ENCODE results near the gene GNB1L. TPM values are rescaled to one million over a fixed set of nuclear protein-coding genes. Genes with fewer than 3 reads are reported as not detected.
A peak's percentile ranks its signal among the peaks of the same experiment; 100 is the strongest.

The GNB1L gene
- total and polyA plus RNA-seq, 9 of the 15 experiments (the other 6 are each of a cell fraction or from before 2014, with no cell fraction given), result 0.56 to 50.5 (median 10.2) TPM

DNA sequence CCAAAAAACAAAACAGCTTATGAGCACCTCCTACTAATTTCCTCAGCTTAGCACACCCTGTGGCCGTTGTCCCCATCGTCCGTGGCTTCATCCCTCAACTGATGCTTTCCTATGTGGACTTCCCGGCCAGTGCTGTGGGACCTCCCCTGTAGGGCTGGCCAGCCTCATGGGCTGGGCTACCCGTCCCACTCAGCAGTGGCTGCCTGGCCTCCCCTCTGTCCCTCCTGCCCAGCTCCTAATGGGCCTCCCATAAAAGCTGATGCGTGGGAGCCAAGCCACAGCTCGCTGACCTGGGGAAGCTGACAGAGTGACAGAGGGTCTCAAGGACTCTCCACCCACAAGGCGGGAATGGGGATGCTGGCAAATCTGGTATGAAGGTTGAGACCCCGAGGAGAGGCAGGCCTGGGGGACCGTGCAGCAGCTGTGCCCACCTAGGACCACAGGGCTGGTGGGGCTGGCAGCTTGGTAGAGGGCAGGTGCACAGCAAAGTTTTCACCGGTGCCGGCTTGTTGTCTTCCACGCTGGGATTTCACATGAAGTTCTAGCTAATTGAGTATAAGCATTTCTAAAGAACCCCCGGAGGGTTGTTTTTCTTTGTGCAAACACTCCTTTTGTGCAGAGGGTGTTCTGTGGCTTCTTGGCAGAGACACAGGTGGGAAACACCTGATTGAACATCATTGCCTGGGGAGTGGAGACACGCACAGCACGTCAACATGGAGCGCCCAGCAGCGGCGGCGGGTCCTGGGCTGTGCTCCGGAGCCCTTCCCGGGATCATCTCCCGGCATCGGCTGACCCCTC is 70.9 kb downstream of the GNB1L start (continued):
- no peak for TF ChIP-seq KAT2B (IDR thresholded peaks at IDR 0.05; ENCODE audit: low read depth, low read length)
- TF ChIP-seq, protein P1, sequence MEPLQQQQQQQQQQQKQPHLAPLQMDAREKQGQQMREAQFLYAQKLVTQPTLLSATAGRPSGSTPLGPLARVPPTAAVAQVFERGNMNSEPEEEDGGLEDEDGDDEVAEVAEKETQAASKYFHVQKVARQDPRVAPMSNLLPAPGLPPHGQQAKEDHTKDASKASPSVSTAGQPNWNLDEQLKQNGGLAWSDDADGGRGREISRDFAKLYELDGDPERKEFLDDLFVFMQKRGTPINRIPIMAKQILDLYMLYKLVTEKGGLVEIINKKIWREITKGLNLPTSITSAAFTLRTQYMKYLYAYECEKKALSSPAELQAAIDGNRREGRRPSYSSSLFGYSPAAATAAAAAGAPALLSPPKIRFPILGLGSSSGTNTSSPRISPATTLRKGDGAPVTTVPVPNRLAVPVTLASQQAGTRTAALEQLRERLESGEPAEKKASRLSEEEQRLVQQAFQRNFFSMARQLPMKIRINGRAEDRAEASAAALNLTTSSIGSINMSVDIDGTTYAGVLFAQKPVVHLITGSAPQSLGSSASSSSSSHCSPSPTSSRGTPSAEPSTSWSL (CRISPR knock-in tag; IDR thresholded peaks at IDR 0.05; ENCODE audit: borderline replicate concordance), result 0 out of 2 replicates have a peak, but pooled peaks have one; percentile 55
- TF ChIP-seq ZNF41 (CRISPR knock-in tag; conservative IDR thresholded peaks at IDR 0.05), result no peak
- no peak for TF ChIP-seq TAF15 (IDR thresholded peaks at IDR 0.05; ENCODE audit: low read depth, low read length)
- TF ChIP-seq ZNF717 (CRISPR knock-in tag; IDR thresholded peaks at IDR 0.05), result no peak
- TF ChIP-seq RFX5 (IDR thresholded peaks at IDR 0.05; ENCODE audit: low read depth, low read length), result no peak
- TF ChIP-seq ZNF512 (tag; IDR thresholded peaks at IDR 0.05), result no peak
- TF ChIP-seq, protein P2, sequence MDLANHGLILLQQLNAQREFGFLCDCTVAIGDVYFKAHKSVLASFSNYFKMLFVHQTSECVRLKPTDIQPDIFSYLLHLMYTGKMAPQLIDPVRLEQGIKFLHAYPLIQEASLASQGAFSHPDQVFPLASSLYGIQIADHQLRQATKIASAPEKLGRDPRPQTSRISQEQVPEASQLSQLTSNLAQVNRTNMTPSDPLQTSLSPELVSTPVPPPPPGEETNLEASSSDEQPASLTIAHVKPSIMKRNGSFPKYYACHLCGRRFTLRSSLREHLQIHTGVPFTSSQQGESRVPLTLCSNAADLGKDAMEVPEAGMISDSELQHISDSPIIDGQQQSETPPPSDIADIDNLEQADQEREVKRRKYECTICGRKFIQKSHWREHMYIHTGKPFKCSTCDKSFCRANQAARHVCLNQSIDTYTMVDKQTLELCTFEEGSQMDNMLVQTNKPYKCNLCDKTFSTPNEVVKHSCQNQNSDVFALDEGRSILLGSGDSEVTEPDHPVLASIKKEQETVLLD (IDR thresholded peaks at IDR 0.05), result no peak
- TF ChIP-seq CBFA2T2 (conservative IDR thresholded peaks at IDR 0.05), result no peak
- TF ChIP-seq, protein P3, sequence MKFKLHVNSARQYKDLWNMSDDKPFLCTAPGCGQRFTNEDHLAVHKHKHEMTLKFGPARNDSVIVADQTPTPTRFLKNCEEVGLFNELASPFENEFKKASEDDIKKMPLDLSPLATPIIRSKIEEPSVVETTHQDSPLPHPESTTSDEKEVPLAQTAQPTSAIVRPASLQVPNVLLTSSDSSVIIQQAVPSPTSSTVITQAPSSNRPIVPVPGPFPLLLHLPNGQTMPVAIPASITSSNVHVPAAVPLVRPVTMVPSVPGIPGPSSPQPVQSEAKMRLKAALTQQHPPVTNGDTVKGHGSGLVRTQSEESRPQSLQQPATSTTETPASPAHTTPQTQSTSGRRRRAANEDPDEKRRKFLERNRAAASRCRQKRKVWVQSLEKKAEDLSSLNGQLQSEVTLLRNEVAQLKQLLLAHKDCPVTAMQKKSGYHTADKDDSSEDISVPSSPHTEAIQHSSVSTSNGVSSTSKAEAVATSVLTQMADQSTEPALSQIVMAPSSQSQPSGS (CRISPR knock-in tag; IDR thresholded peaks at IDR 0.05), result no peak
- no peak for TF ChIP-seq KLF13 (tag; IDR thresholded peaks at IDR 0.05; ENCODE audit: borderline replicate concordance, low read depth)
- no peak for TF ChIP-seq HDAC3 (IDR thresholded peaks at IDR 0.05; ENCODE audit: borderline replicate concordance, partially characterized antibody)
- no peak for TF ChIP-seq NFIC (IDR thresholded peaks at IDR 0.05)
- 0 out of 2 replicates have a peak, but pooled peaks have one; percentile 26 for TF ChIP-seq ZNF76 (CRISPR knock-in tag; IDR thresholded peaks at IDR 0.05; ENCODE audit: borderline replicate concordance)
- 0 out of 2 replicates have a peak, but pooled peaks have one; percentile 57 for TF ChIP-seq RREB1 (CRISPR knock-in tag; IDR thresholded peaks at IDR 0.05)
